HG03045 (cell line): ENCODE data around the gene KIF18A.
"Not testable (repeated sequence)": the region's sequence is repeated elsewhere in the genome, so short reads cannot be mapped to it uniquely, and the experiment has no call there.

Experiments used
- ATAC-seq: cut with Tn5 transposase; IDR thresholded peaks from one replicate; pipeline ENCODE4 v1.9.1; 2021; ENCODE audit warnings: mild to moderate bottlenecking, moderate library complexity; ENCODE audit not compliant: unreplicated experiment

Gene KIF18A

GRCh38 chr11:28107750-28108618 is at the start of gene KIF18A, which contains the start of gene METTL15:
Gene KIF18A (minus strand): TSS chr11:28108156. CDS start chr11:28097947, 10,209 bp downstream.
Gene METTL15 (plus strand): TSS chr11:28108388. CDS start chr11:28113335, 4,947 bp downstream.
- peak; percentile 97 for ATAC-seq

- ATAC-seq, result no peak
Measured at GRCh38 chr11:28153586-28153985, 45.6 kb upstream of the KIF18A start.

GRCh38 chr11:28152743-28153142 is 44.8 kb upstream of the KIF18A start:
- ATAC-seq, result no peak

GRCh38 chr11:28146123-28146751 is 38.3 kb upstream of the KIF18A start:
- no peak for ATAC-seq

GRCh38 chr11:28144808-28145207 is 36.9 kb upstream of the KIF18A start:
- no peak for ATAC-seq

- no peak for ATAC-seq
Measured at GRCh38 chr11:28142724-28143123, 34.8 kb upstream of the KIF18A start.

- ATAC-seq, result no peak
Measured at GRCh38 chr11:28140689-28141455, 32.9 kb upstream of the KIF18A start.

GRCh38 chr11:28139841-28140415 is 32.0 kb upstream of the KIF18A start:
- ATAC-seq, result no peak

GRCh38 chr11:28137832-28138231 is 29.9 kb upstream of the KIF18A start:
- ATAC-seq, result no peak

GRCh38 chr11:28137366-28137765 is 29.4 kb upstream of the KIF18A start:
- no peak for ATAC-seq

- ATAC-seq, result not testable (repeated sequence)
Measured at GRCh38 chr11:28136157-28136556, 28.2 kb upstream of the KIF18A start.

- ATAC-seq, result no peak
Measured at GRCh38 chr11:28133146-28133545, 25.2 kb upstream of the KIF18A start.

GRCh38 chr11:28132548-28132947 is 24.6 kb upstream of the KIF18A start:
- no peak for ATAC-seq

GRCh38 chr11:28123151-28123581 is 15.2 kb upstream of the KIF18A start:
- ATAC-seq, result no peak

GRCh38 chr11:28117712-28118111 is 9.8 kb upstream of the KIF18A start:
- ATAC-seq, result no peak

GRCh38 chr11:28114731-28115130 is 6.8 kb upstream of the KIF18A start:
- ATAC-seq, result no peak

GRCh38 chr11:28114116-28114515 is 6.2 kb upstream of the KIF18A start:
- no peak for ATAC-seq

- no peak for ATAC-seq
Measured at GRCh38 chr11:28110821-28111200, 2.9 kb upstream of the KIF18A start.

GRCh38 chr11:28110108-28110820 is 2.3 kb upstream of the KIF18A start:
- ATAC-seq, result peak; percentile 41

GRCh38 chr11:28108958-28109357 is 1.0 kb upstream of the KIF18A start:
- ATAC-seq, result no peak
